ENCODE data around the gene DDX49. TPM values are rescaled to one million over a fixed set of nuclear protein-coding genes. Genes with fewer than 3 reads are reported as not detected.
"Not testable (repeated sequence)": the region's sequence is repeated elsewhere in the genome, so short reads cannot be mapped to it uniquely, and the experiment has no call there.

Gene DDX49
- total RNA-seq, 1 donor from 2014 or later, result 49.1 TPM

DNA sequence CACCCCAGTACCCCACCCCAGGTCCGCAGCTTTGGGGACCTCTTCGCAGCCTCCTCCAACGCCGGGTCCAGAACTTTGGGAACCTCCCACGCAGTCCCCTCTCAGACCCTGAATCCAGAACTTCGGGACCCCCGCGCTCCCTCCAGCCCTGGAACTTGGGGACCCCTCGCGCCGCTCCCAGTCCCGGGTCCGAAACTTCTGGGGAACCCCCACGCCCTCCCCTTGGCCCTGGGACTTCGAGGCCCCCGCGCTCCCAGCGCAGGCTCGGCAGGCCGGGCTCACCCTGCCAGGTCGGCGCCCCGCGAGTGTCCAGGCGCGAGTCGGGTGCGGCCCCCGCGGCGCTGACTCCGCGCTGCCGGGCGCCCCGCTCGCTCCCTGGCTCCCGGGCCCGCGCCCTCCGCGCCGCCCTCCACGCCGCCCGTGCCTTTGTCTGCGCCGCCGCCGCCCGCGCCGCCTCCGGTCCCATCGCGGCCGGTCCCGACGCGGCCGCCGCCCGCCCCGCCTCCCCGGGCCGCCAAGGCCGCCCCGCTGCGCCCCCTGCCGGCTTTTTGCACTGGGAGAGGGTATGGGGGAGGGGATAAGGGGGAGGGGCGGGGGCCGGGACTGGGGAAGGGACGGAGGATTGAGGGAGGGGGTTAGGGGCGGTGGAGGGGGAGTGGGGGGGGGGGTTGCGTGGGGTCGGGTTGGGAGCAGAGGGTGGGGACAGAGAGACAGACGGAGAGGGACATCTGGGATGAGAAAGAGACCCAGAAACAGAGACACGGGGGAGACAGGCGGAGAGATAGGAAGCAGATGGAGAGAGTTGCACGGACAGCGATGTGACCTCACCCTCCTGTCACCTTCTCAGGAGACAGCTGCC, 21.5 kb downstream of the DDX49 start, which contains the start of gene HOMER3:
Gene HOMER3, minus strand, starts transcription at position 449 of the 859 bp plus-strand sequence. CDS start 2,235 bp downstream, outside the sequence.
- peak; percentile 96 for DNase-seq (ENCODE audit: low spot score)

GRCh38 chr19:18941628-18942354, 22.3 kb downstream of the DDX49 start:
- DNase-seq (ENCODE audit: low spot score), result no peak

- DNase-seq (ENCODE audit: low spot score), result no peak
Observed at GRCh38 chr19:18942692-18943091, 23.2 kb downstream of the DDX49 start.

- no peak for DNase-seq (ENCODE audit: low spot score)
Observed at GRCh38 chr19:18943465-18943864, 23.9 kb downstream of the DDX49 start.

DNA sequence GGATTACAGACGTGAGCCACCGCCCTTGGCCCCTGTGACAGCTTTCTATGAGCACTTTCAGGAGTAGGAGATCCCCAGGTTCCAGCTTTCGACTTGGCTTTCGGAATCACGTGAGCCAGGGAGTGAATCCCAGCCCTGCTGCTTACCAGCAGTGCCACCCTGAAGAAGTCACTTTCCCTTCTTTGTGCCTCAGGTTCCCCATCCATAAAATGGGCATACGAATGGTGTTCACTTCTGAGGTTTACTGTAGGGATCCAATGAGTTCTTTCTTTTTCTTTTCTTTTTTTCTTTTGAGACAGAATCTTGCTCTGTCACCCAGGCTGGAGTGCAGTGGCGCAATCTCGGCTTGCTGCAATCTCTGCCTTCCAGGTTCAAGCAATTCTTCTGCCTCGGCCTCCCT, 25.8 kb downstream of the DDX49 start:
- DNase-seq (ENCODE audit: low spot score), result no peak

GRCh38 chr19:18946335-18946734, 26.8 kb downstream of the DDX49 start:
- no peak for DNase-seq (ENCODE audit: low spot score)

- DNase-seq (ENCODE audit: low spot score), result no peak
Observed at GRCh38 chr19:18946918-18947317, 27.4 kb downstream of the DDX49 start.

- no peak for DNase-seq (ENCODE audit: low spot score)
Observed at GRCh38 chr19:18948075-18948975, 28.8 kb downstream of the DDX49 start.

DNA sequence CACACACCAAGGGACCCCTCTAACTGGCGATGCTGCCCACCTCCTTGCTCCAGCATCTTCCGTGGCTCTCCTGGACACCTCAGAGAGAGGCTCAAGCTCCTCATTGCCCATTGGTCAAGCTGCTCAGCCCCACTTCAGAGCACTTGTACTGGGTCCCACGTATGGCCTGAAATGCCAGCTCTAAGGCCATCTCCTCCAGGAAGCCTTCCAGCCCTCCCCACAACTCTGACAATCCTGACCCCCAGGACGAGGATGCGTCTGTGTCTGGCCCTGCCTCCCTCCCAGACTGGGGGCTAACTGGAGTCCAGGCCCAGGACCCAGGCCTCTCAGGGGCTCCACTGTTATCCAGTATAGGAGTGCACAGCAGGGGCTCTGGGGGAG, 29.5 kb downstream of the DDX49 start:
- no peak for DNase-seq (ENCODE audit: low spot score)

DNA sequence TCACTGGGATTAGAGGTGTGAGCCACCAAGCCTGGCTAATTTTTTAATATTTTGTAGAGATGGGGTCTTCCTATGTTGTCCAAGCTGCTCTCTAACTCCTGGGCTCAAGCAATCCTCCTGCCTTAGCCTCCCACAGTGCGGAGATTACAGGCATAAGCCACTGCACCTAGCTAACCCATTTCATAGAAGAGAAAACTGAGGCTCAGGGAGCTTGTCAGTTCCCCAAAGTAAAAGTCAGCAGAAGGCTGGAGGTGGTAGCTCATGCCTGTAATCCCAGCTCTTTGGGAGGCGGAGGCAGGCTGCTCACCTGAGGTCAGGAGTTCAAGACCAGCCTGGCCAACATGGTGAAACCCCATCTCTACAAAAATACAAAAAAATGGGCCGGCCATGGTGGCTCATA, 30.3 kb downstream of the DDX49 start:
- no peak for DNase-seq (ENCODE audit: low spot score)

- no peak for DNase-seq (ENCODE audit: low spot score)
Observed at GRCh38 chr19:18951721-18952281, 32.3 kb downstream of the DDX49 start.

GRCh38 chr19:18952364-18953003, 33.0 kb downstream of the DDX49 start:
- not testable (repeated sequence) for DNase-seq (ENCODE audit: low spot score)

GRCh38 chr19:18954094-18954493, 34.6 kb downstream of the DDX49 start:
- no peak for DNase-seq (ENCODE audit: low spot score)

- DNase-seq (ENCODE audit: low spot score), result no peak
Observed at GRCh38 chr19:18955042-18955441, 35.5 kb downstream of the DDX49 start.

- no peak for DNase-seq (ENCODE audit: low spot score)
Observed at GRCh38 chr19:18960370-18960769, 40.9 kb downstream of the DDX49 start.

DNA sequence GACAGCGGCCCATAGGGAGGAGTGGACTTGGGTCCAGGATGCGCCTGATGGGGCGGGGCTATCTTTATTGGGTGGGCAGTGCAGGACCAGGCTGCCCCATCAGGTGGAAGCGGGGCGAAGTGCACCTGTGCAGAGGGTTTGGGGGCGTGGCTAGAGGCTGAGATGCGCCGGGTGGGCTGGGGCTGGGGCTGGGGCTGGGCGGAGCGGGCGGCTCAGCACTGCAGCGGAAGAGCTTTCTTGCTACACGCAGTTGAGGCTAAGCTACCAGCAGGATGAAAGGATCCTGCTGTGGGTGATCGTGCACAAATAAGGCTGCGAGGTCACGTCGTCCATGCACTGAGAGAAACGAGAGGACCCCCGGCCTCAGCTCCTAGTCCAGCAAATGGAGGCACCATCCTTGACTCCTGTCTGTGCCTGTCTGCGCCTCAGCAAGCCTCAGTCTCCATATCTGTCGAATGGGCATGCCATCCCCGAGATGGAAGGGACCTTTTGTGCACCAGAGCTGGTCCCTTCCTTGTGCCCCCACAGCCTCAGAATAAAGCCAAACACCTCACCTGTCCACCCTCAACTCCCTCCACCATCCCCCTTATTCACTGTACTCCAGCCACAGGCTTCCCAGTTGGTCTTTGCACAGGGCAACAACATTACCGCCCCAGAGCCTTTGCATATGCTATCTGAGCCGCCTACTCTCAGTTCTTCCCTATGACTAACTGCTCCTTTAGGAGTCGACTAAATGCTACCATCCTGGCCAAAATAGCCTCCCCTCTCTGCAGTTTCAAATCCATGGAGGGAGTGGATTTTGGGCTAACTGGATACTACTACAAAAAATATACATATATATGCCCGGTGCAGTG, 42.5 kb downstream of the DDX49 start:
- no peak for DNase-seq (ENCODE audit: low spot score)

- DNase-seq (ENCODE audit: low spot score), result no peak
Observed at GRCh38 chr19:18964121-18964520, 44.6 kb downstream of the DDX49 start.

GRCh38 chr19:18966307-18966706, 46.8 kb downstream of the DDX49 start:
- DNase-seq (ENCODE audit: low spot score), result no peak

DNA sequence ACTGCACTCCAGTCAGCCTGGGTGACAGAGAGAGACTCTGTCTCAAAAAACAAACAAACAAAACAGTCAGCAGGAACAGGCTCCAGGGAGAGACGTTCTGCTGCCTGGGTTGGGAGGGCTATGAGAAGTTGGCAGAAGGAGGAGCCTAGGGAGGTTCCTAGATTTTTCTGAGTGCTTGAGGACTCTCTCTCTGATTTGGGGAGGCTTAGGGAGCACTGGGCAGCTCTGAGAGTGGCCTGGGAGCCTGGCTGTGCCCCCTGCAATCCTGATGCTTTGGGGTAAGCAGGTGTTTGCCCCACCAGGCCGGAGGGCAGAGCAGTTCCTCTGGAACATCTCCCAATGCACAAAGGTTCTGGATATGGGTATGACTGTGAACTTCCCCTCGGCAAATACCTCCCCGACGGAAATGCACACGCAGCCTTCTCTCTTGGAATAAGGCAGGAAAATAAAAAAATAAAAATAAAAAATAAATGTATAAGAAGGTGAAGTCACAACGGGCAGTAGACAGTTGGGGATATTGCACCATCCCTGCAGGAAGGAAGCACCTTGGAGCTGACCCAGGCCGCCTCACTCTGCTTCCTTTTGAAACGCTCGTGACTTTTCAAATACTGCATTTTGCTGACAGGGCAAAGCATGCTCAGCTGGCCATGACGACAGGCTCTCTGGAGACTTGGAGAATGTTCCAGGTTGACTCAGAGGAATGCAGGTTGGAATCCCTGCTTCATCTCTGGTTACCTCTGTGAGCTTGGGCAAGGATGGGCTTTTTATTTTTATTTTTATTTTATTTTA, 48.0 kb downstream of the DDX49 start:
- no peak for DNase-seq (ENCODE audit: low spot score)
